ENCODE results near the gene GJD2.

The GJD2 gene

GRCh38 chr15:34772312-34772711 is 17.5 kb upstream of the GJD2 start:
- DNase-seq = no peak

GRCh38 chr15:34769711-34770110 is 14.9 kb upstream of the GJD2 start:
- DNase-seq = no peak

GRCh38 chr15:34768530-34768929 is 13.7 kb upstream of the GJD2 start:
- DNase-seq = no peak

GRCh38 chr15:34765741-34766140 is 10.9 kb upstream of the GJD2 start:
- no peak for DNase-seq

GRCh38 chr15:34760909-34761308 is 6.1 kb upstream of the GJD2 start:
- no peak for DNase-seq

GRCh38 chr15:34759992-34760391 is 5.2 kb upstream of the GJD2 start:
- no peak for DNase-seq

- DNase-seq = no peak
These were observed 4.5 kb upstream of the GJD2 start for GRCh38 chr15:34759347-34759746.

- DNase-seq = no peak
These were observed 2.5 kb upstream of the GJD2 start for GRCh38 chr15:34757262-34757661.

- DNase-seq = no peak
These were observed 598 bp upstream of the GJD2 start for GRCh38 chr15:34755419-34755773.

- no peak for DNase-seq
These were observed 612 bp downstream of the GJD2 start for GRCh38 chr15:34754171-34754601.

GRCh38 chr15:34753236-34753894 is 1.4 kb downstream of the GJD2 start:
- DNase-seq = no peak

- no peak for DNase-seq
These were observed 5.1 kb downstream of the GJD2 start for GRCh38 chr15:34749691-34750090.

- DNase-seq = no peak
These were observed 15.5 kb downstream of the GJD2 start for GRCh38 chr15:34739346-34739745.

GRCh38 chr15:34738002-34738401 is 16.8 kb downstream of the GJD2 start:
- DNase-seq = no peak

GRCh38 chr15:34737477-34737876 is 17.3 kb downstream of the GJD2 start:
- no peak for DNase-seq

GRCh38 chr15:34734303-34734702 is 20.5 kb downstream of the GJD2 start:
- DNase-seq = no peak

GRCh38 chr15:34733621-34734020 is 21.2 kb downstream of the GJD2 start:
- DNase-seq = no peak

- DNase-seq = no peak
These were observed 22.4 kb downstream of the GJD2 start for GRCh38 chr15:34732430-34732829.

GRCh38 chr15:34730701-34731100 is 24.1 kb downstream of the GJD2 start:
- DNase-seq = no peak

GRCh38 chr15:34729886-34730285 is 24.9 kb downstream of the GJD2 start:
- DNase-seq = no peak

- DNase-seq = no peak
These were observed 25.7 kb downstream of the GJD2 start for GRCh38 chr15:34729056-34729455.

- no peak for DNase-seq
These were observed 28.2 kb downstream of the GJD2 start for GRCh38 chr15:34726406-34727100.

- no peak for DNase-seq
These were observed 29.2 kb downstream of the GJD2 start for GRCh38 chr15:34725556-34725955.

GRCh38 chr15:34724481-34724880 is 30.3 kb downstream of the GJD2 start:
- no peak for DNase-seq

- DNase-seq = no peak
These were observed 32.4 kb downstream of the GJD2 start for GRCh38 chr15:34722439-34722836.

Measured in activated effector memory CD4-positive, alpha-beta T cell treated with anti-CD3 and anti-CD28 coated beads, Interleukin-2, amount 50 U/mL, for 16 hours (primary cell).